Peyer's patch (tissue), 4 donors: ENCODE measurements around the gene NRG3.

Experiments
- POLR2A ChIP-seq, 2 donors: fragments of 450-650 bp; IDR thresholded peaks; one replicate each; pipeline ENCODE4 v1.5.1; 2017; ENCODE audit warnings: antibody characterized with exemption in 2 of 2, mild to moderate bottlenecking in 2 of 2, moderate library complexity in 2 of 2
- TF ChIP-seq, protein P1 (sequence below), 6 experiments: fragments of 450-650 bp in 4 of 6; fragments of 200-600 bp in 2 of 6; sonication (generic) in 1 of 6; IDR thresholded peaks; one replicate each; pipeline ENCODE4 v1.5.1; 2017 to 2019; ENCODE audit warnings: antibody characterized with exemption in 6 of 6, mild to moderate bottlenecking in 3 of 6, moderate library complexity in 1 of 6

DNA sequence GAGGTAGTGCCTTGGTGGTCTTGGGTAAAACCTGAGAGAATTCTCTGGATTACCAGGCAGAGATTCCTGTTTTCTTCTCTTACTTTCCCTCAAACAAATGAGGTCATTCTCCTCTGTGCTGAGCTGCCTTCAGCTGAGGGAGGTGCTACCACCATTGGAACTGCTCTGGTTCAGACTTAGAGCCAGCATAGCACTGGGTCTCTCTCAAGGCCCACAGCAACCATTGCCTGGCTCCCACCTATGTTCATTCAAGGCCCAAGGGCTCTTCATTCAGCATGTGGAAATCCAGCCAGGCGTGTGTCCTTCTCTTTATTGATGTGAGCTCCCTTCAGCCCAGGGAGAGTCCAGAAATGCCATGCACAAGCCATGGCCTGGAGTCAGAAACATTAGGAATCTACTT, 261.1 kb downstream of the NRG3 start:
- TF ChIP-seq, protein P1, sequence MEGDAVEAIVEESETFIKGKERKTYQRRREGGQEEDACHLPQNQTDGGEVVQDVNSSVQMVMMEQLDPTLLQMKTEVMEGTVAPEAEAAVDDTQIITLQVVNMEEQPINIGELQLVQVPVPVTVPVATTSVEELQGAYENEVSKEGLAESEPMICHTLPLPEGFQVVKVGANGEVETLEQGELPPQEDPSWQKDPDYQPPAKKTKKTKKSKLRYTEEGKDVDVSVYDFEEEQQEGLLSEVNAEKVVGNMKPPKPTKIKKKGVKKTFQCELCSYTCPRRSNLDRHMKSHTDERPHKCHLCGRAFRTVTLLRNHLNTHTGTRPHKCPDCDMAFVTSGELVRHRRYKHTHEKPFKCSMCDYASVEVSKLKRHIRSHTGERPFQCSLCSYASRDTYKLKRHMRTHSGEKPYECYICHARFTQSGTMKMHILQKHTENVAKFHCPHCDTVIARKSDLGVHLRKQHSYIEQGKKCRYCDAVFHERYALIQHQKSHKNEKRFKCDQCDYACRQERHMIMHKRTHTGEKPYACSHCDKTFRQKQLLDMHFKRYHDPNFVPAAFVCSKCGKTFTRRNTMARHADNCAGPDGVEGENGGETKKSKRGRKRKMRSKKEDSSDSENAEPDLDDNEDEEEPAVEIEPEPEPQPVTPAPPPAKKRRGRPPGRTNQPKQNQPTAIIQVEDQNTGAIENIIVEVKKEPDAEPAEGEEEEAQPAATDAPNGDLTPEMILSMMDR (IDR thresholded peaks at IDR 0.05), result no peak
- TF ChIP-seq POLR2A (IDR thresholded peaks at IDR 0.05), result no peak
